Effector memory CD4-positive, alpha-beta T cell (primary cell): ENCODE data around the gene PATJ.

Experiments
- DNase-seq, 3 donors: peaks; one replicate each; pipeline ENCODE4 v3.0.0-alpha.2; 2020
- H3K27ac ChIP-seq: 2 replicates; pipeline ENCODE4 v1.7.0; 2013; ENCODE audit warnings: mild to moderate bottlenecking, low read length, moderate library complexity; ENCODE audit not compliant: insufficient read depth, poor library complexity, severe bottlenecking
- H3K27me3 ChIP-seq: replicated peaks from 2 replicates; pipeline ENCODE4 v1.7.0; 2013; ENCODE audit warnings: mild to moderate bottlenecking, low read length; ENCODE audit not compliant: insufficient read depth, control insufficient read depth, poor library complexity, severe bottlenecking
- H3K36me3 ChIP-seq: 2 replicates; pipeline ENCODE4 v1.7.0; 2013; ENCODE audit warnings: mild to moderate bottlenecking, low read length, moderate library complexity; ENCODE audit not compliant: control insufficient read depth, insufficient read depth
- H3K4me1 ChIP-seq: 2 replicates; pipeline ENCODE4 v1.7.0; 2013; ENCODE audit warnings: low read length, mild to moderate bottlenecking; ENCODE audit not compliant: control insufficient read depth, insufficient read depth, poor library complexity, severe bottlenecking
- H3K4me3 ChIP-seq: 2 replicates; pipeline ENCODE4 v1.7.0; 2013; ENCODE audit warnings: low read length, low read depth, mild to moderate bottlenecking; ENCODE audit not compliant: insufficient read depth, poor library complexity, severe bottlenecking
- H3K9me3 ChIP-seq: 2 replicates; pipeline ENCODE4 v1.7.0; 2013; ENCODE audit warnings: mild to moderate bottlenecking, low read length, moderate library complexity; ENCODE audit not compliant: control insufficient read depth

Gene PATJ

DNA sequence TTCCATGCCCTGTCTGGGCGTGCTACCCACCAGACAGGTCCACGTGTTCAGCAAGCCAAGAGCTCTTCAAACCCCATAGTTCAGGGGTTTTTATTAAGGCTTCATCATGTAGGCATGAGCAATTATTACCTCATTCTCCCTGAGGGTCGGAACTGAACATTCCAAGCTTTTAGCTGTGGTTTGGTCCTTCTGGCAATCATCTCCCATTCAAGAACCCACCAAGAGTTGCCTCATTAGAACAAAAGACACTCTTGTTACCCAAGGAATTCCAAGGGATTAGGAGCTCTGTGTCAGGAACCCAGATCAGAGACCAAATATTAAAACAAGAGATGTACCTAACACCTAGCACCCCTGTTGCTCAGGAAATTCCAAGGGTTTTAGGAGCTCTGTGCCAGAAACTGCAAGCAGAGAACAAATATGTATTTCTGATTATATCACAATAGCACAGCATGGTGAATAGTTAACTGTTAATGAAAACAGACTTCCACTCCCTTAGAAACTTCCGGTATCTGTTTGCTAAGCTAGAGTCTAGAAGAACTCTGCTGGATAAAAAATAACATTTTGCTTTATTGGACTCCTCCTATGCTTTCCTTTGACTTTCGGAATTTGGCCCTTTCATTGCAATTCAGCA is 251.2 kb downstream of the PATJ start:
- Histone ChIP-seq H3K4me3 (no peak overlapping the region), H3K9me3 (no peaks in the 10 kb centered on the region), H3K36me3 (peaks cover 9% of the 10 kb centered on the region), H3K4me1 (no peaks in the 10 kb centered on the region), H3K27me3 (no peaks in the 10 kb centered on the region), H3K27ac (no peak overlapping the region)
- no peak for DNase-seq

DNA sequence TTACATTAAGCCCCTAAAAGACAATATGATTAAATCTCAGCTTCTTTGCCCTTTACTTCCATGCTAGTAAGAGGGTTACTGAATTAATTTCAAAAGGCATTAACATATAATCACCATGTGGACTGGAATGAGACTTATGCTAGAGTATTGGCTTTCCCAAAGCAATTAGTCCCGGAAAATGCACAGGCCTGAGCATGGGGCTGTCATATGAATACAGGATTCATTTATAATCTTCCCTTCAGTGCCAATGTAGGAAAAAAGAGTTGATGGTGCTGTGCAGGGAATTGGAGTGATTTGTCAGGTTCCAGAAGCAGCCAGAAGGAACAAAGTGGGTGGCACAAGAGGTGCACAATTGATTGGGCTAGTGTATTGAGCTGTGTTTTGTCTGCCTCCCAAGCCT is 253.4 kb downstream of the PATJ start:
- Histone ChIP-seq H3K27ac (no peak overlapping the region), H3K9me3 (no peaks in the 10 kb centered on the region), H3K27me3 (no peaks in the 10 kb centered on the region), H3K4me3 (no peak overlapping the region), H3K36me3 (peaks cover 9% of the 10 kb centered on the region), H3K4me1 (no peaks in the 10 kb centered on the region)
- DNase-seq, result no peak

DNA sequence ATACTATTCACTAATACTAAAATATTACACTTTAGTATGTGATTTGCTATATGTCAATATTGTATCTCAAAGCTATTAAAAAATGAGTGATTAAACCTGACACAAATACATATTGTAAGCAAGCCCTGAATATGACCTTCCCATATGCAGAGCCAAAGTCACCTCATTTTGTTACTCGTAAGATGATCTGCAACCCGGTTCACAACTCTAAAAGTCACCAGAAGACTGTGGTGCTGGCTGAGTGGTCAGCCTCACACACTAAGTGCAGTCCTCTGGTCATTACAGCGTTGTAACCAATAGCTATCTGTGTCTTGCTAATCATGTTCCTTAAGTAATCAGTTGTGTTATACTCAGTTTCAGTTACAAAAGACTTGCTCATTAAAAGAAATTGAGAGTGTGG is 254.8 kb downstream of the PATJ start:
- DNase-seq, result no peak
- no peaks in the 10 kb centered on the region for H3K4me1 ChIP-seq
- peaks cover 9% of the 10 kb centered on the region for H3K36me3 ChIP-seq
- H3K27ac ChIP-seq, result no peak overlapping the region
- H3K27me3 ChIP-seq, result no peaks in the 10 kb centered on the region
- no peak overlapping the region for H3K4me3 ChIP-seq
- H3K9me3 ChIP-seq, result no peaks in the 10 kb centered on the region

DNA sequence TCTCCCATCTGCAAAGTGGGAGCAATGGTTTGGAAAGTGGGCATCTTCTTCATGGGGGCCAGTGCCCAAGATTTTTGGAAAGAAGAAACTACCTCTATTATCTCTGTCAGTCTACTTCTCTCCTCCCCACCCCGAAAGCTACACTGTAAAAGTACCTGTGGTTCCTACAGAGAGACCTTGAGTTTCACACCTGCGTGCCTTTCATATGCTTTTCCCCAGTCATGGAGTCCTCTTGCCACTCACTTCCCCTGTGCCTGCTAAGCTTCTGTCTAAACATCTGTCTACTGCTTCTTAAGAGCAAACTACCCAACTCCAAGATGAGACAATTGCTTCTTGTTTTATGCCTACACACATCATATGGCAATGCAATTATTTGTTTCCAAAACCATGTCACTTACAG is 261.5 kb downstream of the PATJ start:
- no peak overlapping the region for H3K4me3 ChIP-seq
- no peak overlapping the region for H3K27ac ChIP-seq
- H3K27me3 ChIP-seq, result no peaks in the 10 kb centered on the region
- no peaks in the 10 kb centered on the region for H3K4me1 ChIP-seq
- no peaks in the 10 kb centered on the region for H3K9me3 ChIP-seq
- DNase-seq, result no peak
- no peaks in the 10 kb centered on the region for H3K36me3 ChIP-seq

DNA sequence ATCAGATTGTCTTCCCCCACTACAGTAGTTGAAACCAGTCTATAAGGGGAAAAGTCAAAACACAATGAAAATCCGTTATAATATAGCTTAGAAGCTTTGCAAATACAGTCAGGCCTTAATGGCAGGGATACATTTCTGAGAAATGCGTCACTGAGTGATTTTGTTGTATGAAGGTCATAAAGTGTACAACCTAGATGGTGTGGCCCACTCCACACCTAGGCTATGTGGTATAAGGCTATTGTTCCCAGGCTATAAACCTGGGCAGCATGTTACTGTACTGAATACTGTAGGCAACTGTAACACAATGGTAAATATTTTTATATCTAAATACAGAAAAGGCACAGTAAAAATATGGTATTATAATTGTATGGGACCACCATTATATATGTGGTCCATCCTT is 264.4 kb downstream of the PATJ start:
- H3K4me3 ChIP-seq, result no peak overlapping the region
- no peaks in the 10 kb centered on the region for H3K9me3 ChIP-seq
- no peaks in the 10 kb centered on the region for H3K36me3 ChIP-seq
- H3K4me1 ChIP-seq, result no peaks in the 10 kb centered on the region
- H3K27me3 ChIP-seq, result no peaks in the 10 kb centered on the region
- no peak overlapping the region for H3K27ac ChIP-seq
- DNase-seq, result no peak

DNA sequence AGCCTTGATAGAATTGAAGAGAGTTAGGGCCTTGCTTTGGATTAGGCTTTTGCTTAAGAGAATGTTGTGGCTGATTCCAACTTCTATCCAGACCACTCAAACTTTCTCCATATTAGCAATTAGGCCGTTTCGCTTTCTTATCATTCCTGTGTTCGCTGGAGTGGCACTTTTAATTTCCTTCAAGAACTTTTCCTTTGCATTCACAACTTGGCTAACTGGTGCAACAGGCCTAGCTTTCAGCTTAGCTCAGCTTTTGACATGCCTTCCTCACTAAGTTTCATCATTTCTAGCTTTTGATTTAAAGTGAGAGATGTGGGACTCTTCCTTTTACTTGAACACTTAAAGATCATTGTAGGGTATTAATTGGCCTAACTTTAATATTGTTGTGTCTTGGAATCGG is 268.7 kb downstream of the PATJ start:
- DNase-seq, result no peak
- no peak overlapping the region for H3K4me3 ChIP-seq
- no peaks in the 10 kb centered on the region for H3K9me3 ChIP-seq
- no peaks in the 10 kb centered on the region for H3K36me3 ChIP-seq
- H3K4me1 ChIP-seq, result no peaks in the 10 kb centered on the region
- H3K27me3 ChIP-seq, result no peaks in the 10 kb centered on the region
- H3K27ac ChIP-seq, result no peak overlapping the region

DNA sequence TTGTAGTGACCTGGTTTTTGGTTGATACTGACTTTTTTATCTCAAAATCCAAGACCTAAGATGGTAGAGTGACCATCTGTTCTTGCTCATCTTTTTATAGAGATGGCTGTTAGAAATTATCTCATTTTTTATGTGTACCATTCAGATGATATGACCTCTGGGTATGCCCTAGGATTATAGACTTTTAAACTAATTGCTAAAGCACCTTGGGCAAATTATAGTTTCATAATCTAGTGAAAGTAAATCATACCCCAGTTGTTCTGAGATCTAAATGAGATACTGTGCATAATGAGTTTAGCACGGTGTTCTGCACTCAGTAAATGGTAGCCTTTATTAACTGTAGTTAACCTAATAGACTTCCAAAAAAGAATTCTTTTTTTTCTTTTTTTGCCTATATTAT is 269.8 kb downstream of the PATJ start:
- DNase-seq, result no peak
- no peaks in the 10 kb centered on the region for H3K27me3 ChIP-seq
- no peaks in the 10 kb centered on the region for H3K4me1 ChIP-seq
- no peak overlapping the region for H3K4me3 ChIP-seq
- no peak overlapping the region for H3K27ac ChIP-seq
- no peaks in the 10 kb centered on the region for H3K36me3 ChIP-seq
- no peaks in the 10 kb centered on the region for H3K9me3 ChIP-seq

DNA sequence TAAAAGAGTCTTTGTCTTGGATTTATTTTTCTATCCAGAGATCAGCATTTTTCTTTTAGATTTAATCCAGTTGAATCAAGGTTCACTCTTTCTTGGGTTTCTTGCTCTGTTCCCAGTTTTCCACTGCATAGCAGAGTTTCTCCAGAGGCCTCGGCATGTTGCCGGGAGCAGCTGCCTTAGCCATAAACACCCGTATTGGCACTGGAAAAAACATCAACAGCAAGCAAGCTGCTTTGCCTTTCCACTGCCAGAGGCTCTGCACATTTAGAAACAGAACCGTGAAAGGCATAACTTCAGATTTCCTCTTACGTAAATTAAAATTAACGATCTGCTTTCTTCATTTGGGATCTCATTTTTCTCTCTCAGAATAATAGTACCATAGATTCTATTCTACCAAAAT is 270.6 kb downstream of the PATJ start:
- no peaks in the 10 kb centered on the region for H3K9me3 ChIP-seq
- no peaks in the 10 kb centered on the region for H3K27me3 ChIP-seq
- no peaks in the 10 kb centered on the region for H3K36me3 ChIP-seq
- H3K27ac ChIP-seq, result no peak overlapping the region
- no peak for DNase-seq
- H3K4me3 ChIP-seq, result no peak overlapping the region
- no peaks in the 10 kb centered on the region for H3K4me1 ChIP-seq

DNA sequence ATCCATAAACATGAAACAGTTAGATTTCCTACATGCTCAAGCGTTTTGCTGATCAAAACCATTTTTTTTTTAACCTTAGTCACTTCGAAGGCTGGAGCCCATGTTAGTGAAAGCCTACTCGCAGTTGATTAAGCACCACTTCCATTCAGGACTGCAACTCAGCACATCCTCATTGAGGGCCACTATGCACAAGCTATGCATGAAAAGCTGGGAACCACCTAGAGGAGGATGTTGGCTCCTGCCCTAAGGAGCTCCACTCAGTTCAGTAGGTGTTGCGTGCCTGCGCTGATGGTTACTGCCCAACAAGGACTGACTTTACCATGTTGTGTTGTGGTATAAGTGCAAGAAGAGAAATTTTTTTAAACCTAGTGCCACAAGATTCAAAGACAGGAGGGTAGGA is 271.0 kb downstream of the PATJ start:
- no peaks in the 10 kb centered on the region for H3K9me3 ChIP-seq
- H3K27me3 ChIP-seq, result no peaks in the 10 kb centered on the region
- DNase-seq, result no peak
- peaks cover 2% of the 10 kb centered on the region for H3K36me3 ChIP-seq
- H3K4me3 ChIP-seq, result no peak overlapping the region
- H3K27ac ChIP-seq, result no peak overlapping the region
- no peaks in the 10 kb centered on the region for H3K4me1 ChIP-seq

DNA sequence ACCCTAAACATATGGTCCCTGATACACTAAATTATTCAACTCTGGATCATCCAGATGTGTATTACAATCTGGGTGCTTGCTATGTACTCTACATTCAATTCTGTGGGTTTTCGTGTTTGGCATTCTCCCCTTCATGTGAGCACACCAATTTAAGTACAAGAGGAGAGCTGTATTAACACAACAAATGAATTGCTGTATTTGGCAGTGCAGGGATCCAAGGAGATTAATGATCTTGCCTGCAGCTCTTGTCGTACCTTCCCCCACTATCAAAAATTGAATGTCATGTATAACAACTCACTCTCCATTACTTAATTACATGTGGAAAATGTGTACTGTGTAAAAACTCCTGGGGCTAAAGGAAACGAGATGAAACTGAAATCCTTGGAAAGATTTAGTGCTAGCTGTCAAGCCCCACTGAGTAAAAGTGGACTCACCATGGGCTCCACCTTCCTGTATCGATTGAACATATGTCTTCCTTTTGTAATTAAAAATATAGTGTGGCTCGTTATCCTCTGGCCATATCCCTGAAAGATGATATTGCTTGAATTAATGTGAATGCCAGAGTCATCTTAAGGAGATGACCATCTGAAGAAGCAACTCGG is 280.2 kb downstream of the PATJ start:
- no peaks in the 10 kb centered on the region for H3K4me1 ChIP-seq
- no peak for DNase-seq
- no peaks in the 10 kb centered on the region for H3K9me3 ChIP-seq
- H3K27me3 ChIP-seq, result no peaks in the 10 kb centered on the region
- no peak overlapping the region for H3K27ac ChIP-seq
- H3K36me3 ChIP-seq, result peaks cover 10% of the 10 kb centered on the region
- no peak overlapping the region for H3K4me3 ChIP-seq
